Nucleus accumbens (tissue), 56 donors: Measurements from ENCODE around the gene HMGN4.
"Not testable (repeated sequence)": the region's sequence is repeated elsewhere in the genome, so short reads cannot be mapped to it uniquely, and the experiment has no call there.

Experiments
- DNase-seq, 56 donors: peaks; one replicate each; lab custom pipeline; 2025; lab: John Stamatoyannopoulos, UW

Gene HMGN4

GRCh38 chr6:26537846-26538571, at the start of gene HMGN4:
Gene HMGN4 (plus strand): TSS chr6:26538366. CDS start chr6:26545207, 6,841 bp downstream.
- DNase-seq, result peak in 55 of 56 donors; percentile 32 to 93 (median 80)

- DNase-seq, result no peak
Measured at GRCh38 chr6:26489996-26490964, 47.9 kb upstream of the HMGN4 start.

- DNase-seq, result no peak
Measured at GRCh38 chr6:26491604-26492003, 46.6 kb upstream of the HMGN4 start.

GRCh38 chr6:26493258-26493657, 44.9 kb upstream of the HMGN4 start:
- DNase-seq, result no peak

DNA sequence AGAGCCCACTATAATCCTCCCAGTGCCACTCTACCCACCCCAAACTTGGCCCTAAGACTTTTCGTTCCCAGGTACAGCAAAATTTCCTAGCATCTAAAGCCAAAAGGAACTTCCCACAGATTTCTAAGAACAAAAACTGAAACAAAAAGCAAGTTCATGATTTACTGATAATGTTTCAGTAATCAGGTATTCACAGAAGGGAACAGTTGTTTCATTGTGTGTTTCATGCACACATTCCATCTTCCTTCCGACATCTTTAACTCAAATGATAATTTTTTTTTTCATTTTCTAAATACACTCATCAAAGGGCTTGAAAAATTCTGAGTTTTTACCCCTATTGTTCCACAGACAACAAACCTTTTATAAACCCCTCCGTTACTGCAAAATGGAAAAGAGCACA, 44.0 kb upstream of the HMGN4 start:
- no peak for DNase-seq

- DNase-seq, result no peak
Measured at GRCh38 chr6:26495281-26495680, 42.9 kb upstream of the HMGN4 start.

DNA sequence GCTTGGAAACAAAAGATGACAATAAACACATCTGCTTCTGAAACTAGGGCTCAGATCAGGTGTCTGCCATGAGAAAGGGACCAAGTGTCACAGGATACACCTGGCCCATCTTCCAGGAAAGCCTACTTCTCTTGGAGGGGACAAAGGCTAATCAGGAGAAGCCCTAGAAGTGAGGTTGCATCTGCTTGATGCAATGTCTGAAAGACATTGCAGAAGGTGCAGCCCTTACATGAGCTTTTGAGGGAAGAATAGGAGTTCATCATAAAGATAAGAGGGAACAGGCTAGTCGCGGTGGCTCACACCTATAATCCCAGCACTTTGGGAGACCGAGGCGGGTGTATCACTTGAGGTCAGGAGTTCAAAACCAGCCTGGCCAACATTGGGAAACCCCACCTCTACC, 40.6 kb upstream of the HMGN4 start:
- no peak for DNase-seq

GRCh38 chr6:26500102-26500501, 38.1 kb upstream of the HMGN4 start, which contains the start of gene BTN1A1:
Gene BTN1A1 (plus strand): TSS chr6:26500303. CDS start chr6:26501287, 984 bp downstream.
- no peak for DNase-seq

- DNase-seq, result peak in 3 of 56 donors; percentile 1 to 3 (median 1)
Measured at GRCh38 chr6:26501482-26501986, 36.6 kb upstream of the HMGN4 start.

GRCh38 chr6:26502165-26502564, 36.0 kb upstream of the HMGN4 start:
- DNase-seq, result no peak

- no peak for DNase-seq
Measured at GRCh38 chr6:26502626-26503025, 35.5 kb upstream of the HMGN4 start.

GRCh38 chr6:26507658-26508057, 30.5 kb upstream of the HMGN4 start:
- no peak for DNase-seq

DNA sequence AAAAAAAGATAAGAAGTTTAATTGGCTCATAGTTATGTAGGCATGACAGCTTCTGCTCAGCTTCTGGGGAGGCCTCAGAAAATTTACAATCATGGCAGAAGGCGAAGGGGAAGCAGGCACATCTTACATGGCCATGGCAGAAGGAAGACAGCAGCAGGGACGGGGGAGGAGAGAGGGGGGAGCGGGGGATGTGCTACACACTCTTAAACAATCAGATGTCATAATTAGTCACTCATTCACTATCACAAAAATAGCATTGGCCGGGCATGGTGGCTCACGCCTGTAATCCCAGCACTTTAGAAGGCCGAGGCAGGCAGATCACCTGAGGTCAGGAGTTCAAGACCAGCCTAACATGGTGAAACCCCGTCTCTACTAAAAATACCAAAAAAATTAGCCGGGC, 27.1 kb upstream of the HMGN4 start:
- DNase-seq, result not testable (repeated sequence)

- no peak for DNase-seq
Measured at GRCh38 chr6:26514984-26515383, 23.2 kb upstream of the HMGN4 start.

- no peak for DNase-seq
Measured at GRCh38 chr6:26516481-26517427, 21.4 kb upstream of the HMGN4 start.

DNA sequence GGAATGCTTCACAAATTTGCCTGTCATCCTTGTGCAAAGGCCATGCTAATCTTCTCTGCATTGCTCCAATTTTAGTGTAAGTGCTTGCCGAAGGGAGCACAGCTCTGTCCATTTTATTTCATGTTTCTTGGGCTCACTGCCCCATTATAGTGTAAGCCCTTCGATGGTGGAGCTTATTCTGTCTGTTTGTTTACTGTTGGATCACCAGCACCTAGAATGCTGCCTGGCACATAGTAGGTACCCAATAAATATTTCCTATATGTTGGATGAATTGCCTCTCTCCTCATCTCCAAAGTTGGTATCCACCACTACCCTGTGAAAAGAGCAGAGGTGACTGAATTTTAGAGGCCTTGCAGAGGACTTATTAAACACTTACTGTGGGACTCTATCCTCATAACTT, 18.8 kb upstream of the HMGN4 start:
- no peak for DNase-seq

GRCh38 chr6:26520237-26520849, 17.8 kb upstream of the HMGN4 start:
- peak in 32 of 56 donors; percentile 4 to 79 (median 63) for DNase-seq

DNA sequence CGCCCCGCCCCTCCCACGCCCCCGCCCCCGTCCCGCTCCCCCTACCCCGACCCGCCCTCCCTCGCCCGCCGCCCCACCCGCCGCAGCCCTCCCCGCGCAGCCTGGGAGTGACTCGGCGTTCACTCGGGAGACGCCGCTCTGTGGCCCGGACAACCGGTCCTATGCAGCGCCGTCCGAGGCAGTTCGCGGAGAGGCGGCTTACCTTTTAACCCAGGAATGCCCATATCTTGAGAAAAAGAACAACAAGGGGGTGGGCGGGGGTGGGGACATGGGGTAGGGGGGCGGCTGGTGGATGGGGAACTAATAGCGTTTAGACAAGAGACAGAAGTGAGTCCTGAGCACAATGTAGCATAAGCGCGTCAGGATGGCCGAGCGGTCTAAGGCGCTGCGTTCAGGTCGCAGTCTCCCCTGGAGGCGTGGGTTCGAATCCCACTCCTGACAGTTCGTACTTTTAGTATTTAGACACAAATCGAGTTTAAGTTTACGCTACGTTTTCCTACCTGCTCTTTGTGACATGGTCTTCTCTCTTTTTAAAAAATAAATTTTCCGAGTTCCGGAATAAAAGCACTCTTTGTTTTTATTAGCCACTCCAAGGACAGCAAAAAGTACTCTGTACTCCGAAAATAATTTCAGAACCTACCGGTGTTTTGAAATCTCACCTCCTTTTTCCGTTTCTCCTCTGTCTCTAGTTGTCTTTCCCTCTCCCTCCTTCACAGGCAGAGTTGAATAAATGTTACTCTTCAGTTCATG, 17.1 kb upstream of the HMGN4 start:
- DNase-seq, result peak in 55 of 56 donors; percentile 29 to 95 (median 85)
